GM12865 (cell line): ENCODE data around the gene TCF7L2.

Source experiments
- DNase-seq: peaks from one replicate; pipeline ENCODE4 v3.0.0; 2010; ENCODE audit warnings: low read depth
- H3K4me3 ChIP-seq: 2 replicates; pipeline ENCODE4 v1.5.1; 2011; ENCODE audit warnings: mild to moderate bottlenecking, low read depth, low read length, control low read depth
- TF ChIP-seq, protein P1 (sequence below): IDR thresholded peaks from 2 replicates; pipeline ENCODE4 v1.5.1; 2011; ENCODE audit warnings: low read length, control low read depth, low read depth, inconsistent platforms; ENCODE audit not compliant: insufficient read depth; ENCODE audit errors: missing control alignments

Gene TCF7L2

DNA sequence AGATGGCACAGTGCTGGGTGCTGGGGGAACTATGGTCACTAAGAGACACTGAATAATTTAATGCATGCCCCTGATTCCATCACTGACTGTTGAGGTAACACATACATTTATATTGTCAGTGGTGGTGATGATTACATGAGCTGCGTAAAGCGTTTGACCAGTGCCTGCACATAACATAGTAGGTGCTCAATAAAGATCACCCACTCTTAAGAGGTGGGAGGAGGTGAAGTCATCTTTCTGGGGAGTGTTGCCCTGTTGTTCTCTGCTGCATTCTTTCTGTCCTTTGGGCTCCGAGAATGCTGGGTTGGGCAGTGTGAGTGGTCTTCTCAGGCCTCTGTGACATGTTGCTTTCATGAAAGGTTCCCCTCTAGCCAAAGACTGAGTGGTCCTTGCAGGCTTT lies 68.0 kb downstream of the TCF7L2 start:
- TF ChIP-seq, protein P1, sequence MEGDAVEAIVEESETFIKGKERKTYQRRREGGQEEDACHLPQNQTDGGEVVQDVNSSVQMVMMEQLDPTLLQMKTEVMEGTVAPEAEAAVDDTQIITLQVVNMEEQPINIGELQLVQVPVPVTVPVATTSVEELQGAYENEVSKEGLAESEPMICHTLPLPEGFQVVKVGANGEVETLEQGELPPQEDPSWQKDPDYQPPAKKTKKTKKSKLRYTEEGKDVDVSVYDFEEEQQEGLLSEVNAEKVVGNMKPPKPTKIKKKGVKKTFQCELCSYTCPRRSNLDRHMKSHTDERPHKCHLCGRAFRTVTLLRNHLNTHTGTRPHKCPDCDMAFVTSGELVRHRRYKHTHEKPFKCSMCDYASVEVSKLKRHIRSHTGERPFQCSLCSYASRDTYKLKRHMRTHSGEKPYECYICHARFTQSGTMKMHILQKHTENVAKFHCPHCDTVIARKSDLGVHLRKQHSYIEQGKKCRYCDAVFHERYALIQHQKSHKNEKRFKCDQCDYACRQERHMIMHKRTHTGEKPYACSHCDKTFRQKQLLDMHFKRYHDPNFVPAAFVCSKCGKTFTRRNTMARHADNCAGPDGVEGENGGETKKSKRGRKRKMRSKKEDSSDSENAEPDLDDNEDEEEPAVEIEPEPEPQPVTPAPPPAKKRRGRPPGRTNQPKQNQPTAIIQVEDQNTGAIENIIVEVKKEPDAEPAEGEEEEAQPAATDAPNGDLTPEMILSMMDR = no peak
- no peak overlapping the region for H3K4me3 ChIP-seq
- DNase-seq = no peak

GRCh38 chr10:113019096-113019495 lies 69.0 kb downstream of the TCF7L2 start:
- H3K4me3 ChIP-seq = no peak overlapping the region
- DNase-seq = no peak
- TF ChIP-seq, protein P1 = no peak

- no peak overlapping the region for H3K4me3 ChIP-seq
- TF ChIP-seq, protein P1 = no peak
- no peak for DNase-seq
Observed at GRCh38 chr10:113019692-113020474, 69.8 kb downstream of the TCF7L2 start.

GRCh38 chr10:113020475-113020753 lies 70.4 kb downstream of the TCF7L2 start:
- TF ChIP-seq, protein P1 = no peak
- DNase-seq = no peak
- H3K4me3 ChIP-seq = no peak overlapping the region

DNA sequence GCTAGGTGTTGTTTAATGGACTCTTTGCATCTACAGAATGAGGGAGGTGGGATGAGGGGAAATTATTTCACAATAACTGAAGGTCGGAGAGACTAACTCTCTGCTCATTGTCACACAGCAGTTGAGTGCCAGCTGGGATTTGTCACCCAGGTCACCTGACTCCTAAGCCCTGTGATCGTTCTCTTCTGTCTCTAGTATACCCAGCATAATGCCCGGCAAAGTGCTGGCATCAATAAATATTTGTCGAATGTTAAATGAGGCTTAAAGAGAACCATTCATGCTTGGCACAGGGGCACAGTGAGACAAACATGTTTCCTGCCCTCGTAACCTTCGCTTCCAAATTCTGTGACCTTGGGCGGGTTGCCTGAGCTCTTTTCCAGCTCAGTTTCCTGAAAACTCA lies 70.8 kb downstream of the TCF7L2 start:
- DNase-seq = no peak
- no peak overlapping the region for H3K4me3 ChIP-seq

GRCh38 chr10:113021268-113022040 lies 71.4 kb downstream of the TCF7L2 start:
- TF ChIP-seq, protein P1 = no peak
- no peak for DNase-seq
- no peak overlapping the region for H3K4me3 ChIP-seq

More for the DNA sequence above, 70.8 kb downstream of the TCF7L2 start:
- TF ChIP-seq, protein P1 = no peak
